MCF 10A (cell line): ENCODE results near the gene CDYL. TPM values are rescaled to one million over a fixed set of nuclear protein-coding genes. Genes with fewer than 3 reads are reported as not detected.

Experiments used
- BruUV-seq: library from RNA; stranded (reverse); fragments of 400-500 nt; replicated peaks from 2 replicates; lab custom pipeline; 2021; lab: Mats Ljungman, UMichigan
- CTCF ChIA-PET: fragments of 300-600 bp; sonication (Branson Sonifier 250); formaldehyde crosslinking; extraction: SDS; loops from one replicate; lab custom pipeline; 2021; ENCODE audit warnings: antibody characterized with exemption, inconsistent platforms; lab: Yijun Ruan, JAX
- POLR2A ChIA-PET: fragments of 300-600, 350-650 bp; sonication (Branson Sonifier 250); formaldehyde crosslinking; extraction: SDS; loops from one replicate; lab custom pipeline; 2020; ENCODE audit warnings: antibody characterized with exemption, inconsistent platforms; lab: Yijun Ruan, JAX
- DNase-seq: peaks from one replicate; pipeline ENCODE4 v3.0.0-alpha.2; 2018; ENCODE audit not compliant: unreplicated experiment
- H3K27ac Mint-ChIP-seq: one replicate; pipeline ENCODE4 v1.8.0; 2022; ENCODE audit warnings: mild to moderate bottlenecking, low read depth, mixed read lengths; ENCODE audit not compliant: unreplicated experiment
- H3K27me3 Mint-ChIP-seq: one replicate; pipeline ENCODE4 v1.8.0; 2022; ENCODE audit warnings: mixed read lengths; ENCODE audit not compliant: insufficient read depth, unreplicated experiment
- H3K36me3 Mint-ChIP-seq: one replicate; pipeline ENCODE4 v1.8.0; 2022; ENCODE audit warnings: mild to moderate bottlenecking, moderate library complexity, mixed read lengths; ENCODE audit not compliant: insufficient read depth, unreplicated experiment
- H3K4me1 Mint-ChIP-seq: one replicate; pipeline ENCODE4 v1.8.0; 2022; ENCODE audit warnings: mixed read lengths; ENCODE audit not compliant: insufficient read depth, unreplicated experiment
- H3K4me3 Mint-ChIP-seq: one replicate; pipeline ENCODE4 v1.8.0; 2022; ENCODE audit warnings: mild to moderate bottlenecking, moderate library complexity, mixed read lengths; ENCODE audit not compliant: unreplicated experiment
- H3K9me3 Mint-ChIP-seq: one replicate; pipeline ENCODE4 v1.8.0; 2022; ENCODE audit warnings: mixed read lengths; ENCODE audit not compliant: unreplicated experiment
- CTCF ChIP-seq: fragments of 200-600 bp; IDR thresholded peaks from one replicate; pipeline ENCODE4 v1.8.0; 2022; ENCODE audit warnings: antibody characterized with exemption, mild to moderate bottlenecking; ENCODE audit not compliant: unreplicated experiment
- intact Hi-C: fragments of 100-400 bp; cut with micrococcal nuclease; formaldehyde crosslinking; loops from 2 replicates; pipeline ENCODE4 v1.14.1; 2022
- total RNA-seq: library from RNA; stranded (reverse); gene quantifications from 2 replicates; pipeline ENCODE4 v1.2.3, GENCODE V29; 2022

Gene CDYL
- total RNA-seq, 1 experiment from 2014 or later, result 48.9 TPM

GRCh38 chr6:4747588-4747987, 28.6 kb upstream of the CDYL start:
- H3K4me1 Mint-ChIP-seq, result no peaks in the 10 kb centered on the region
- H3K27me3 Mint-ChIP-seq, result no peaks in the 10 kb centered on the region
- CTCF ChIA-PET, result no interaction called here
- no peaks in the 10 kb centered on the region for H3K9me3 Mint-ChIP-seq
- H3K4me3 Mint-ChIP-seq, result no peak overlapping the region
- H3K27ac Mint-ChIP-seq, result no peak overlapping the region
- BruUV-seq, result no TSS peak
- no peak for TF ChIP-seq CTCF
- DNase-seq, result no peak
- H3K36me3 Mint-ChIP-seq, result no peaks in the 10 kb centered on the region
- intact Hi-C loops, result no loop called here
- POLR2A ChIA-PET, result no interaction called here

GRCh38 chr6:4751823-4752464, 24.3 kb upstream of the CDYL start:
- CTCF ChIA-PET, result interaction anchor here (0.6 kb wide), 1 partner anchor 15 kb away, joined by 4 read pairs; no protein-coding TSS in a partner anchor
- POLR2A ChIA-PET, result no interaction called here

GRCh38 chr6:4756247-4756646, 20.0 kb upstream of the CDYL start:
- Mint-ChIP-seq H3K4me1 (no peaks in the 10 kb centered on the region), H3K9me3 (no peaks in the 10 kb centered on the region), H3K27ac (no peak overlapping the region), H3K36me3 (no peaks in the 10 kb centered on the region), H3K27me3 (no peaks in the 10 kb centered on the region), H3K4me3 (no peak overlapping the region)
- no peak for DNase-seq
- ChIA-PET POLR2A (no interaction called here), CTCF (no interaction called here)
- TF ChIP-seq CTCF, result no peak
- no TSS peak for BruUV-seq
- intact Hi-C loops, result no loop called here

More at GRCh38 chr6:4751823-4752464, 24.3 kb upstream of the CDYL start:
- Mint-ChIP-seq H3K36me3 (no peaks in the 10 kb centered on the region), H3K4me3 (no peak overlapping the region), H3K27me3 (no peaks in the 10 kb centered on the region), H3K4me1 (no peaks in the 10 kb centered on the region), H3K9me3 (no peaks in the 10 kb centered on the region), H3K27ac (no peak overlapping the region)
- no peak for TF ChIP-seq CTCF
- no TSS peak for BruUV-seq
- no peak for DNase-seq
- intact Hi-C loops, result no loop called here

- BruUV-seq, result no TSS peak
- Mint-ChIP-seq H3K9me3 (peaks cover 16% of the 10 kb centered on the region), H3K27me3 (no peaks in the 10 kb centered on the region), H3K36me3 (no peaks in the 10 kb centered on the region), H3K27ac (no peak overlapping the region), H3K4me1 (no peaks in the 10 kb centered on the region), H3K4me3 (no peak overlapping the region)
- intact Hi-C loops, result no loop called here
- TF ChIP-seq CTCF, result no peak
- CTCF ChIA-PET, result interaction anchor here (0.6 kb wide), 1 partner anchor 169 kb away, joined by 3 read pairs; no protein-coding TSS in a partner anchor
- DNase-seq, result no peak
- POLR2A ChIA-PET, result interaction anchor here (0.6 kb wide), 1 partner anchor 726 kb away, joined by 4 read pairs; no protein-coding TSS in a partner anchor
These were observed 16.2 kb upstream of the CDYL start for GRCh38 chr6:4759997-4760396.
